WI38 (cell line): ENCODE data around the gene CLSTN1.

Experiments
- H3K4me3 ChIP-seq: 2 replicates; pipeline ENCODE4 v1.5.1; 2011; ENCODE audit warnings: low read depth, mild to moderate bottlenecking, control low read depth, low read length
- TF ChIP-seq, protein P1 (sequence below): IDR thresholded peaks from 2 replicates; pipeline ENCODE4 v1.5.1; 2012; ENCODE audit warnings: low read depth, mild to moderate bottlenecking, control low read depth, low read length

CLSTN1 gene

DNA sequence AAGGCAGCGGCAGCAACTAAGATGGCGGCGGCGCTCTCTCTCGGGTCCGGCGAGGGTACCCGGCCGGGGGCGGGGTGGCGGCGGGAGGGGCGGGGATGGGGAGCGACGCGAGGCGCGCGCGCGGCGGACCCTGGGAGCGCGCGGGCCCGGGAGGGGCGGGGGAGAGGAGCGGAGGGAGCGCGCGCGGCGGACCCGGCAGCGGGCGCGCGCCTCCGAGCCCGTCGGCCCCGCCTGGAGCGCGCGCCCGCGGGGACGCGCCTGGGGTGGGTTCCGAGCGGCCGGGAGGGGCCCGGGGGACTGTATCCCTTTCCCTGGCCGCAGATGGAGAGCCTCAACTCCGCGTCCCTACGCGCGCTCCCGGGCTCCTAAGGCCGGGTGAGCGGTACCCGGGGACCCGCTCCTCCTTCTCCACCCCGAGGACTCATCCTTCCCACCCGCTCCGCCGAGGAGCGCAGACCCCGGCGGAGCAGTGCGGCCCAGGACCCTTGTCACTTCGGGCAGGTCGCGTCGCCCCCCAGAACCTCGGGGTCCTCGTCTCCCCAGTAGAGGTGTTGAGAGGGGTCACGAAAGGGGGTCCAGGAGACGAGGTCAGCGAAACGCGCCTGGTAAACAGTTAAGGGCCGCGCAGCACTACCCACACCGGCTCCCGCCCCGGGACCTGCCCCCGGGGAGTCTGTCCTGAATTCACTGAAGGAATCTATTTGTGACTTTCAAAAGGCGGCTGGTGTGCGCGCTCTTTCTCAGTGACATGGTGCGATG lies at the start of gene CLSTN1:
Gene CLSTN1 (minus strand): TSS at position 23 of the 759 bp plus-strand sequence. CDS start 232 bp downstream, outside the sequence.
- TF ChIP-seq, protein P1, sequence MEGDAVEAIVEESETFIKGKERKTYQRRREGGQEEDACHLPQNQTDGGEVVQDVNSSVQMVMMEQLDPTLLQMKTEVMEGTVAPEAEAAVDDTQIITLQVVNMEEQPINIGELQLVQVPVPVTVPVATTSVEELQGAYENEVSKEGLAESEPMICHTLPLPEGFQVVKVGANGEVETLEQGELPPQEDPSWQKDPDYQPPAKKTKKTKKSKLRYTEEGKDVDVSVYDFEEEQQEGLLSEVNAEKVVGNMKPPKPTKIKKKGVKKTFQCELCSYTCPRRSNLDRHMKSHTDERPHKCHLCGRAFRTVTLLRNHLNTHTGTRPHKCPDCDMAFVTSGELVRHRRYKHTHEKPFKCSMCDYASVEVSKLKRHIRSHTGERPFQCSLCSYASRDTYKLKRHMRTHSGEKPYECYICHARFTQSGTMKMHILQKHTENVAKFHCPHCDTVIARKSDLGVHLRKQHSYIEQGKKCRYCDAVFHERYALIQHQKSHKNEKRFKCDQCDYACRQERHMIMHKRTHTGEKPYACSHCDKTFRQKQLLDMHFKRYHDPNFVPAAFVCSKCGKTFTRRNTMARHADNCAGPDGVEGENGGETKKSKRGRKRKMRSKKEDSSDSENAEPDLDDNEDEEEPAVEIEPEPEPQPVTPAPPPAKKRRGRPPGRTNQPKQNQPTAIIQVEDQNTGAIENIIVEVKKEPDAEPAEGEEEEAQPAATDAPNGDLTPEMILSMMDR = no peak
- H3K4me3 ChIP-seq = peak within 1 kb of the TSS; percentile 94

DNA sequence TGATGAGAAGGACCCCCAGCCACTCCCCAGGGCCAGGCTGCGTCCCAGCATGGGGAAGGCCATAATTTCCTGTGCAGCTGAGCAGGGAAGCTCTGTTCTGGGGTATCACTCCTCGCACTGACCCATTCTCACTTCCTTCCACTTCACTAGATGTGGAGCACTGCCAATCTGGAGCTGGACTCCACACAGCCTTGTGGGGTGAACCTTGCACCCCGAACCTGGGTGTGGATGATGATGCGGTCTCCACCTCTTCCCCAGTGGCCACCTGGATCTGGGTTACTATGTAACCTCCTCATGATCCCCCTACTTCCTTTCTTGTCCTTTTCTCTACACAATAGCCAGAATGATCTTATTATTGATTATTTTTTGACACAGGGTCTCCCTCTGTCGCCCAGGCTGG lies 49.6 kb upstream of the CLSTN1 start:
- H3K4me3 ChIP-seq = no peak overlapping the region
- TF ChIP-seq, protein P1 = no peak

DNA sequence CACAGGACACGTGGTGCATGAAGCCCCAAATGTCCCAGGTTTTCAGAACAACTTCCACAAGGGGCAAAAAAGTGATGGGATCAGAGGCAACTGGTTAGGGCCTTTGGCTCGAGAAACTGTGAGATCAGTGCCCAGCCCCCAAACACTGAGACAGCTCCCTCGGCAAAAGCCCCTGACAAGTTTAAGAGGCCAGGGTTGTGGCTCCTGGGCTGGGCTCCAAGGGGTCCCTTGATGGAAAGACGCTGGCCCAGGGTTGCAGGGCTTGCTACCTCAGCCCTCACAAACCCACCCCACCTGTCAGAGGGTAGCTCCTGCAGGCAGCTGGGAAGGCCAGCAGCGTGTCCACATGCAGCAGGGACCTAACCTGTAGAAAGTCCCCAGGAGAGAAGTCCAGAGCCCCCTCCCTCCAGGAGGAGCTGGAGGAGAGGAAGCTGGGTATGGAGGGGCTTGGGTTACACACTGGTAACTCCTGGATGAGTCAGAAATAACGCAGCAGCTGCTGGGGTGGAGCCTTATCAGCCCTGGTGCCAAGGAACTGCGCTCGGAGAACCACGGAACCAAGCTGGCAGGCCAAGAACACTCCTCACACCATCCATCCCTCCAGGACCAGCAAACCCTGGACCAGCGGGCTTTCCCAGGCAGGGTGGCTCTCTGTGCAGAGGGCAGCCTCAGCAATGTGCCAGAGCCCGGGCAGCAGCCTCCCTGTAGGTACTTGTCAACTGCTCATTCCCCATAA lies 48.8 kb upstream of the CLSTN1 start:
- no peak overlapping the region for H3K4me3 ChIP-seq
- TF ChIP-seq, protein P1 = no peak

DNA sequence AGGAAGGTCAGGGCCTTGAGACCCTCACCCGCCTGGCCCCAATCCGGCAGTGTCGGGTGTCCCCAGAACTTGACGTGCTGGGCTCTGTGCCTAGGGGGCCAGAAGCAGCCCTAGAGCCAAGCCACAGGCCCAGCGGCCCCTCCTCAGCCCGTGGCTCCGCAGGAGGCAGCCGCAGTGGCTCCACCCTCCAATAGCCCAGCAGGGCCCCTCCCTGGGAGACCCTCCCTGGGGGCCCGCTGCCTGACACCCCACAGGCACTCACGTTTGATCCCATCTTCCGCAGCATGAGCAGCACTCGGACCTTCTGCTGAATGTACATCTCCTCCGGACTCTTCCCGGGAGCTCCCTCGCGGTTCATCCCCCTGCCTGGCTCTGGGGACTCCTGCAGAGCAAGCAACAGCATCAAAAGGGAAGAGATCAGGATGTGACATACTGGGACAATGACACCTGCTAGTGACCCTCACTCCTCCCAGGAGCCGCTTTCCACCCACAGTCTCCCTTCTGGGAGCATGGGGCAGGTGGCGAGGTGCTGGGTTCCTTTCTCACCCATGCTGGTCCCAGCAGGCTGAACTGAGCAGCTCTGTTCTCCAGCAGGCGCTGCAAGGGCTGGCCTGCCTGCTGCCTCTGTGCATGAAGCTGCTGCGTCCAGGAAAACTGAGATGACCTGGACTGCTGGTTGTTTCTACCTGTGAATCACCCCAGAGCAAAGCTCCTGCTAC lies 48.1 kb upstream of the CLSTN1 start:
- TF ChIP-seq, protein P1 = no peak
- no peak overlapping the region for H3K4me3 ChIP-seq

DNA sequence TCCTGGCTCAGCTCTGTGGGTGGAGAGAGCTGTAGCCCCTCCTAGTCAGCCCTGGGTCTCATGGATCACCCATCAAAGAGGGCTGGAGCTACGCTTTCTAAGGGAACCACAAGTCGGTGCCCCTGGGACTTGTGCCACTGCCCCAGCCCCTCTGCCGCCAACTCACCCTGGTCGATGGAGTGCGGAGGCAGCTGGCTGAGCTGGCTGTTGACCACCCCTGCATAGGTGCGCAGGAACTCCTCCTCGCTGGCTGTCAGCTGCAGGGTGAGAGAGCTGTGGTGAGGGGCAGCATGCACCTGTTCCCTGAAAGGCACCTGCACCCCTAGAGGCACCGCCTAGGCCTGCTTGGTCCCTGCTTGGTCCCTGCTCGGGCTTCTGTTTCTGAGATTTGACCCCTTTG lies 47.3 kb upstream of the CLSTN1 start:
- no peak overlapping the region for H3K4me3 ChIP-seq
- TF ChIP-seq, protein P1 = no peak

DNA sequence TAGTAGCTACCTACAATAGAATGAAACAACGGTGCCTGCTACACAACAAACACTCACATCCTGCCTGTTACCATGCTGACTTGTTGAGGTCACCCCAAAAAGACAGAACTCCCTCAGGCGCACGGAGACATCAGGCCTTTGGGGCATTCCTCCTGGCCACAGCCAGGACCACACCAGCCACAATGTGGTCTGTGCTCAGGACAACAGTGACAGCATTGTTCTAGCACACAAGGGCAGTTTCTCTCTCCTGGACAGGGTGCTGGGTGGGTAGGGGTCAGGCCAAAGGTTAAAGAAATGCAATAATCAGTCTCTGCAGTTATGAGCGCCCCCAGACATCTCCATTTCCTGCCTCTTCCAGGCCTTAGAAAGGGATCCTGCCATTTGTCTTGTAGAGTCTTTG lies 46.8 kb upstream of the CLSTN1 start:
- TF ChIP-seq, protein P1 = no peak
- no peak overlapping the region for H3K4me3 ChIP-seq
